GM19328 (cell line): Measurements from ENCODE around the gene EOMES.
A peak's percentile ranks its signal among the peaks of the same experiment; 100 is the strongest.
"Not testable (repeated sequence)": the region's sequence is repeated elsewhere in the genome, so short reads cannot be mapped to it uniquely, and the experiment has no call there.

Source experiments
- ATAC-seq: cut with Tn5 transposase; IDR thresholded peaks from one replicate; pipeline ENCODE4 v1.9.1; 2021; ENCODE audit warnings: mild to moderate bottlenecking, moderate library complexity; ENCODE audit not compliant: unreplicated experiment

The EOMES gene

GRCh38 chr3:27721717-27722564, at the start of gene EOMES:
Gene EOMES, minus strand, starts transcription at chr3:27722323. Its CDS starts 29 bp downstream, at chr3:27722294.
- peak; percentile 55 for ATAC-seq

GRCh38 chr3:27770384-27770783, 48.3 kb upstream of the EOMES start:
- ATAC-seq: not testable (repeated sequence)

- no peak for ATAC-seq
Measured at GRCh38 chr3:27767000-27767399, 44.9 kb upstream of the EOMES start.

- ATAC-seq: no peak
Measured at GRCh38 chr3:27758083-27758482, 36.0 kb upstream of the EOMES start.

DNA sequence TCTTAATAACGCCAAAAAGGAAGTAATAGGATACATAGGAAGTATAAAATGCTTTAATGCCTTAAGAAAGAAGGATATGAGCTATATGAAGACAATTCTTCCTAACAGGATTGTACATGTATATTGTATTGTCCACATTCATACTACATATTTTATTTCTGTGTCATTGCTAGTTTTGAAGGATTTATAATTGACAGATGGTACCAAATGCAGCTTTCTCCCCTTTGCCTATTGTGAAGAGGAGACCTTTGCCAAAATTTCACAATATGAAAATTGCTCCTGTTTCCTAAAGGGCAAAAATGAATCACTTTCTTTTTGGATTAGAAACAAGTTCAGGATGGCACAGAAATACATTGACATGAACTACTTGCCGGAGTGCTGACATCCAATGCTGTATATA, 34.8 kb upstream of the EOMES start:
- ATAC-seq: no peak

- no peak for ATAC-seq
Measured at GRCh38 chr3:27752926-27753325, 30.8 kb upstream of the EOMES start.

DNA sequence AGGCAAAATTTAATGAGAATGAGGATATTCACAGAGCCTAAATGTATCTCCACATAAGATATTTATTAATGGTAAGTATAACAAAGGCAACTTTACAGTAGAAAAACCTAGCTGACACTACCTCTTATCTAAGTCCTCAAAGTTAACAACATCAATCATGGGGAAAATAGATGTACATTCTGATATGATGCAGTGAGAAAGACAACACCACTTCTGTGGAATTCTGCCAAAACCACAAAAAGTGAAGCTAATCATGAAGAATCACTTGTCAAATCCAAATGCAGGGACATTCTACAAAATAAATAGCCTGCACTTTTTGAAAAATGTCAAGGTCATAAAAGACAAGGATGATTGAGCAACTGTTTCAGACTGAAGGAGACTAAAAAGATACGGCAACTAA, 27.5 kb upstream of the EOMES start:
- no peak for ATAC-seq

GRCh38 chr3:27746838-27747237, 24.7 kb upstream of the EOMES start:
- ATAC-seq: no peak

GRCh38 chr3:27740854-27741253, 18.7 kb upstream of the EOMES start:
- ATAC-seq: no peak

DNA sequence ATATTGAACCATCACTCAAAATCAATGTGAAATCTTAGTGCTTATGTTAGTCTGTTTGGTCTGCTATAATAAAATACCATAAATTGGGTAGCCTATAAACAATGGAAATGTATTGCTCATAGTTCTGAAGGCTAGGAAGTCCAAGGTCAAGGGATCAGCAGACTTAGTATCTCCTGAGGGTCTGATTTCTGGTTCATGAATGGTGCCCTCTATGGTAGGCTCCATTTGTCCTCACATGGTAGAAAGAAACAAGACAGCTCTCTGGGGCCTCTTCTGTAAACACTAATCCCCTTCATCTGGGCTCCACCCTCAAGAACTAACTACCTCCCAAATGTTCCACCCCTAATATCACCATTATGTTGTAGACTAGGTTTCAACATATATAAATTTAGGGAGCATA, 15.0 kb upstream of the EOMES start:
- no peak for ATAC-seq

GRCh38 chr3:27730774-27731659, 8.9 kb upstream of the EOMES start:
- no peak for ATAC-seq

DNA sequence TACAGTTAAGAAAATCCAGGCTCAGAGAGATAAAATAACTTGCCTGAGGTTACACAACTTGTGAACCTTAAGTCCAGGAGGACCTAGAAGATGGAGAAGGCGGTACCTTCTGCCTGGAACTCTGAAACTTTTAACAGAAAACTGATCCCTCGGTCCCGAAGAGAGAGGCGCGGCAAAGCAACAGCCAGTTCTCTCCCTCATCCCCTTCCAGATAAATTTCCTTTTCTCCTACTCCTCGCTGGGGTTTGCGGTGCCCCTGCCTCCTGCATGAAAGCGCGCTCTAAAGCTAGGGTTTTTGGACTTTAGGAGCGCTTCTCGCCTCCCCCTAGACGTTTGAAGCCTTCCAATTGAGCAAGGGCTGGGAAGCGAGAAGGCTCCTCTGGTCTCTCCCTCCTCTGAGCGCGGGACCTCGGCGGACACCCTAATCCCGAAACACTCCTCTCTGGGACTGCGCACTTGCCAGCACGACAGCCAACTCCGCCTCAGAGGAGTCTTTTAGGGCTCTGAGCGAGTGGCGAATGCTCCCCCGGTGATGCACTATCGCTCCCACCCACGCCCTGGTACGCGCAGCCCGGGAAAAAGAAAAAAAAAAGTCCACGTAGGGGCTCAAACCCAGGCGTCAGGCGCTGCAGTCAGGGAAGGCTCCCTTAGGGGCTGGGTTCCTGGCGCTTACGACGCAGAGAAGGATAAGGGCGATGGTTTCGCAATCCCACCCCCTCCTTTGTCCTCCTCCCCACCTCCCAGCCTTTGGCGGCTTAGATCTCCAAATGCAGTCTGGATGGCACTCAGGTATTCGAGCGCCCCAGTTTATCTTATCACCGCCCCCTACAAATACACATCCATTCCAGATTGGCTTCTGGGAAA, 7.9 kb upstream of the EOMES start:
- ATAC-seq: no peak

GRCh38 chr3:27729325-27729724, 7.2 kb upstream of the EOMES start:
- ATAC-seq: no peak

GRCh38 chr3:27728195-27729087, 6.3 kb upstream of the EOMES start:
- no peak for ATAC-seq

- no peak for ATAC-seq
Measured at GRCh38 chr3:27726240-27726639, 4.1 kb upstream of the EOMES start.

- ATAC-seq: no peak
Measured at GRCh38 chr3:27724459-27725197, 2.5 kb upstream of the EOMES start.

DNA sequence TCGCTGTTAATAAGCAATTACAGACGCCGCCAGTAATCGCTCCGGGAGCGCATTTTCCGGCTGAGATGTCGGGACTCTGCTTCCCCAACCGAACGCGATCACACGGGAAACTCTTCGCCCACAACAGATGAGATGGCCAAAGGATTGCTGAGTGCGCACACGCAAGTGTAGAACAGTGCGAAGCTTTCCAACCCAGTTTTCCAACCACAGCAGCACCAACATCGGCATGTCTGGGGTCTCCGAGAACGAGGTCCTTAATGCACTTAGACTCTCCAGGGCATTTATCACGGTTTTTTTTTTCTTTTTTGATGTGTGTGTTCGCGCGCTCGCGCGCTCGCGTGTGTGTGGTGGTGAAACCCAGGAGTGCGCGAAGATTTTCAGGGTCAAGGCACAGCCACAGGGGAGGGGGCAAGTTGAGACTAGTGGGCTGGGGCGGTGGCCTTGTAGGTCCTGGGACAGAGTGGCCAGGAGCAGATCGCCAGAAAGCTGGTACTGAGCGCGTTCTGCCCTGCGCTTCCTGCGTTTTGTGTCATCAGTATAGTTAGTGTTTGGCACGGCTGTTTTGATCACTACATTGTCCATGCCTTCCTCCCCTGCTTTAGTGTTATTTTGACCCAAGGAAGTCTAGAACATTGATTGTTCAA, 1.8 kb upstream of the EOMES start:
- no peak for ATAC-seq

GRCh38 chr3:27723456-27723814, 1.3 kb upstream of the EOMES start:
- no peak for ATAC-seq

DNA sequence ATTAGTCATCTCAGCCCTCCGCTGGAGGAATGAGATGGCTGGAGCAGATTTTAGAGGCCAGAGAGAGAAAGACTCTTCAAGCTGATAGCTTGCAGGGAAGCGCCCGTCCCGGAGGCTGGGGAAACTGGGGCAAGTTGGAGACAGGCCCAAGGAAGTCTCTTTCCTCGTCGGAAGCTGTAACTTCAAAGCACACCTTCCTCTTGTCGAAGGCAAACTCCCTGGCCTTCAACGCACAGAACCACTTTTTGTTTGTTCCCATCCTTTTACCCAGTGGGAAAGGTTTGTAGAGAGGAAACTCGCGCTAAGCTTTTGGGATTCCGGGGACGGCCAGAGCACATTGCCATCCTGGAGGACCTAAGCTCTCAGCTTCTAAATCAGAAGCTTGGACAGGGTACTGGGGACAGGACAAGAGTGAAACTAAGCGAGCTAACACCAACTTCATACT, 900 bp upstream of the EOMES start:
- ATAC-seq: no peak
